H4 (cell line): ENCODE results near the gene SMYD3. TPM values are rescaled to one million over a fixed set of nuclear protein-coding genes. Genes with fewer than 3 reads are reported as not detected.
"Not testable (repeated sequence)": the region's sequence is repeated elsewhere in the genome, so short reads cannot be mapped to it uniquely, and the experiment has no call there.

Experiments used
- DNase-seq: peaks from one replicate; pipeline ENCODE4 v3.0.0-alpha.2; 2015; ENCODE audit warnings: low spot score
- total RNA-seq: library from RNA; depleted of rRNA; stranded (reverse); fragments of >200 nt; shearing (Covaris generic); gene quantifications from 2 replicates; pipeline ENCODE4 v1.2.3, GENCODE V29; 2014

The SMYD3 gene
- total RNA-seq, 1 experiment from 2014 or later, result 47.4 TPM

DNA sequence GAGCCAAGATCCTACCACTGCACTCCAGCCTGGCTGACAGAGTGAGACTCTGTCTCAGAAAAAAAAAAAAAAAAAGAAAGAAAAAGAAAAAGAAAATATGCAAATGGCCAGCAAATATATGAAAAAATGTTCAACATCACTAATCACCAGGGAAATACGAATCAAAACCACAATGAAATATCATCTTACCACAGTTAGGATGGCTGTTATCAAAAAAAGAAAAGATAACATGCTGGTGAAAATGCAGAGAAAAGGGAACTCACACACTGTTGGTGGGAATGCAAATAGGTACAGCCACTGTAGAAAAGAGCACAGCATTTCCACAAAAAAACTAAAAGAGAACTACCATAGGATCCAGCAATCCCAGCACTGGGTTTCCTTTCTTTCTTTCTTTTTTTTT is 477.5 kb downstream of the SMYD3 start:
- no peak for DNase-seq

DNA sequence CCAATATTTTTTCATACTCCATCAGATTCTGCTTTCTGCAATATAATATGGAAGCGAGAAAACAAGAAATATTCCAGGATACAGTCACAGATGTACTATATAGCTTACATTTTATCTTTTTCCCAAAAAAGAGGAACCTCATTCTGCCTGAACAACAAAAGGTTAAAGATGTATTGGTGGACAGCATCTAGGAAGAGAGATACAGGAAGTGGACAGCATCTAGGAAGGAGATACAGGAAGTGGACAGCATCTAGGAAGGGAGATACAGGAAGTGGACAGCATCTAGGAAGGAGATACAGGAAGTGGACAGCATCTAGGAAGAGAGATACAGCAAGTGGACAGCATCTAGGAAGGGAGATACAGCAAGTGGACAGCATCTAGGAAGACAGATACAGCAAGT is 483.0 kb downstream of the SMYD3 start:
- not testable (repeated sequence) for DNase-seq

DNA sequence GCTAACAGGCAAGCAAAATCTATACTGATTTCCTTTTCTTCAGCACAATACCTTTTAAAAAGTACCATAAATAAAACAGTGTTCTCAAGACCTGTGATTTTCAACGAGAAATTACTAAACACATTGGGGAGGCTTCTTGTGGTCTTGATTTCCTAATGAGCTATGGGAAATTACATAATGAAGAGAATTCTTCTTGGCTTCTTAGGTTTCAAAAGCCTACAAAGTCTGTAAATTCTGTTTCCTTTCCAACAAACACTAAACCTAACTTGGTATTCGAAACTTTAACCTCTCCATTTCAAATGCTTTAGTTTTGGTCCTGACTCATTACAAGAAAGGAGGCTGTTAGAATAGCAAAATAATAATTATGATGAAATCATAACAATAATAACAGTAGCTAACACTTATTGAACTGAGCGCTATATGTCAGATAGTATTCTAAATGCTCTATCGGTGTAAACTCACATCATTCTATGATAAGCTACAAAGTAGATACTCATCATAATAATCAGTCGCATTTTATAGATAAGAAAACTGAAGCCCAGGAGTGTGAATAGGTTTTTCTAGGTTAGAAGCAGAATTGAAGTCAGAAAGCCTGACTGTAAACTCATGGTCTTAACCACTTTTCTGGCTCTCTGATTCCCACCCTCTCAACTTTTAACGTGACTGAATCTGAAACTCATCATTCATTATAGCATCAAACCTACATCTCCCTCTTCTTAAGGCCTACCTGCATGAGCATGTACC is 486.7 kb downstream of the SMYD3 start:
- DNase-seq, result no peak

DNA sequence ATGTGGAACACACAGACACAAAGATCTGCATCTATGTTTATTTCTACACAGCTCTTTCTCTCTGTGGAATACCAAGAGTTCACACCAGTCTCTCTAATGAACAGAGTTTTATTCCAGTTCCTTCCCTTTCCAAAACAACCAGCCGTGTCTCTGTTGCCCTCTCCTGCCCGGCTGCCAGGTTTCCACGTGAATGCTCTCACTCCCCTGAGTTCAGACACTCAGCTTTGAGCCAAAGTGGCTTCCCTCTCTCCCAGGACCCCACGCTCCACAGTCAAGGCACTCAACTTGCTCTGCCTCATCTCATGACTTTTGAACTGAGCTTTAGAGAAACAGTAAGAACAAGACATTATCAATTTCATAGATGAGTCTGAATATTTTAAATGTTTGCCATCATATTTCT is 488.9 kb downstream of the SMYD3 start:
- DNase-seq, result no peak

DNA sequence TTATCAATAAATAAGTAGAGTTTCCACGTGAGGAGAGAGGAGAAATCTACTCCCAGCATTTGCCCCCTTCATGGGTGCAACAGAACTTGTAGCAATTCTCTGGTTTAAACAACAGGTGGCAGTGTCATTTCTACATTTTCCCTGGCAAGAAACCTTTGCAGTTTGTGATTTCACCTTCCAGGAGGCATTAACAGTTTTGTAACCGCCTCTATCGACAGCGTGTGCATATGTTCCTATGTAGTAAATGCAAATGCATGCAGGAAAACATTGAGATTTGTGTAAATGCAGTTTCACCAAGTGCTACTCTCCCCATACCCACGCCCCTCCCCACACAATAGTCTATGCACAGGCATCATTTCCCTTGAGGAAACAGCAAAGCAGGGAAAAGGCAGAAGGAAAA is 494.7 kb downstream of the SMYD3 start:
- DNase-seq, result peak; percentile 27

DNA sequence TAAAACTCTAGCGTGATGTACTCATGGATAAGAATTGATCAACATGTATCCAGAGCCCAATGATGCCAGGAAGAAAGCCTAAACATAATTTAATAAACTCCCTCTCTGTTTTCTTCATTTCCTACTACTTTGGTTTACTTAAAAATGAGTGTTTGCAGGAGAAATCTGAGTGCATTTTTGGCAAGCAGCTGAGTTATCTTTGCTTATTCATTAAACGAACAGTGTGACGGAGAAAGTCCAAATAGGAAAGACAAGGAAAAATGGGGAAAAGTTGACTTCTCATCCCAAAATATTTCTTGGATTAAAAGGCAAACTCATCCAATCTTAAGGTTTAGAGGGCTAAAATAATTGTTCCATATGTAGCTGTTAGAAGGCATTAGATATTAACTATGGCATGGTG is 496.7 kb downstream of the SMYD3 start:
- no peak for DNase-seq

DNA sequence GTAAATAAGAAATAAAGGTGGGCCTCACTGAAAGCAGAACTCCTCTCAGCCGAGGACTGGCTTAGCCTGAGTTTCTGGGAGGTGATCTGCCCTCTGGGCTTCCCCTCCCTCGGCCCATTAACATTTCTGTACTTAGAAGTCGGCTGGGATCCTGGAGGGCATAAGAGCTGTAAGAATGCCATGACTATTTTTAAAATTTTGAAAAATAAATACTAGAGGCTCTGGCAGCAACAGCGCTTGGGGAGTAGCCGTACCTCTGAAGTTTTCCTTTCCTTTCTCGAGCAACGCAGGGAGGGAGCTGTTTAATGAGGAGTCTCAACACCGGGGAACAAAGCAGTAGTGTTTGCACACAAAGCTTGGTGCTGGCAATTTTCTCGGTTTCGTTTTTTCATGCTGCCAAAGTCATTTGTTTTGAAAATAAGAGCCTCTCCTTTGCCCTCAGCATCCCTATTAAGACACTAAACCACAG is 498.7 kb downstream of the SMYD3 start:
- DNase-seq, result no peak

DNA sequence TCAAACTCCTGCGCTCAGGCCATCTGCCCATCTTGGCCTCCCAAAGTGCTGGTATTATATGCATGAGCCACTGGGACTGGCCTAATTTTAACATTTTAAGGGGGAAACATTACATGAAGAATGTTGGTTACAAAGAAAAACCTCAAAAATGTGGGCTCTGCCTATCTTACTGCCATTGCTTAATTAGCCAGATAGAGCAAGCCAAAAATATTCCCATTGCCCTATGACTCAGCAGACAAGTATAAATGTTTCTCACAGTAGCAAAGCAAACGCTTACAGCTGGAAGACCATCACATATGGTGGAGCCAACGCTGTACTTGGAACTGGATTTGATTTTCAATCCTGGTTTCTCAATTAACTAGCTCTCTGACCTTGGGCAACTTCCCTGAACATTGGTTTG is 502.0 kb downstream of the SMYD3 start:
- peak; percentile 96 for DNase-seq

DNA sequence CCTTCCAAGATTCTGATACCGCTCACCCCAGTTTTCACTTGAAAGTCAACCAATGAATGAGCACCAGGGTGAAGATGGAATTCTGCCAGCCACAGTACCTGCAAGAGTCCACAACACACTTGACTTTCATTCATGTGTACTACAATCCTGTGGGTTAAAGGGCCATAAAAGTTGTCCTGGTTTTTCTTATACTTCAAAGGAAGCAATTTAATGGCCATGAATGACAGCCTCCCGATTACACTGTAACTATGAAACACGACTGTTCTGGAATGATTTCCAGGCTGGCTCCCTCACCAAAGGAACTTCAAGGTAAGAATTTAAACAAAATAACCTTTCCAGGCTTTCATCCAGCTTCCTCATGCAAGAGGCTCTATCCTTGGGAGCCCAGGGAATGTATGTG is 502.8 kb downstream of the SMYD3 start:
- no peak for DNase-seq

DNA sequence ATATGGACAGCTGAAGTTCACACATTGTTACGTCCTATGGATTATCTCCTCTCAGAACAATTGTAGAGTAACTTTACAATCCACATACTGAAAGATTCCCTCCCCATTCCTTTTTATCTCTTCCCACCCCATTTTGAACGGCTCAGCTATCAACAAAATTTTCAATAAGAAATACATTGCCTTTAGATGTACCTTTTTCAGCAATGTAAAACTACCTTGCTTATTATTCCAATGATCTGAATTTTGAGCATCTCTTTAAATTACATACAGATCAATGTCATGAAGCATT is 503.7 kb downstream of the SMYD3 start:
- DNase-seq, result no peak

DNA sequence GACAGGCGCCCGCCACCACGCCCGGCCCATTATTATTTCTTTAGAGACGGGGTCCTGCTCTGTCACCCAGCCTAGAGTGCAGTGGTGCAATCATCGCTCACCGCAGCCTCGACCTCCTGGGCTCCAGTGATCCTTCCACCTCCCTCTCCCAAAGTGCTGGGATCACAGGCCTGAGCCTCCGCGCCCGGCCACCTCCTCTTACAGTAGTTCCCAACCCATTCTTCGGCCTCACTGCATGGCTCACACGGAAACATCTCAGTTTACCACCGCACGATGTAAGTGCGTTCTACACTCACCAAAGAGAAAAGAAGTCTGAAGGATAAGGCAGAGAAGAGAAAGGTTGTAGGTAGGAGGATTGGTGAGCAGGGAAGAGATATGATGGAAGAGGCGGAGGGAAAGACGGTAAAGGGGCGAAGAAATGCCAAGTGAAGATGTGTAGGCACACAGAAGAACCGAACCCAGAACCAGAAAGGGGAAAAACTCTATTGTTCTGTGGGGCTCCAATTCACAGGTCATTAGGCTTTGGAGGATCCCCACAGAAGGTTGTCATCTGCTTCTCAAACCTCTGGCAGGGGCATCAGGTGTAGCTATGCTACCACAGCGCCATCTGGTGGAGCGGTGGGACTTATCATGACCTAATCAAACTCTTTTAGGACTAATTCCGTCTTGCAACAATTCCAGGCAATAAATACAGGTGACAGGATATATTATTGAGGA is 504.2 kb downstream of the SMYD3 start:
- peak; percentile 84 for DNase-seq

DNA sequence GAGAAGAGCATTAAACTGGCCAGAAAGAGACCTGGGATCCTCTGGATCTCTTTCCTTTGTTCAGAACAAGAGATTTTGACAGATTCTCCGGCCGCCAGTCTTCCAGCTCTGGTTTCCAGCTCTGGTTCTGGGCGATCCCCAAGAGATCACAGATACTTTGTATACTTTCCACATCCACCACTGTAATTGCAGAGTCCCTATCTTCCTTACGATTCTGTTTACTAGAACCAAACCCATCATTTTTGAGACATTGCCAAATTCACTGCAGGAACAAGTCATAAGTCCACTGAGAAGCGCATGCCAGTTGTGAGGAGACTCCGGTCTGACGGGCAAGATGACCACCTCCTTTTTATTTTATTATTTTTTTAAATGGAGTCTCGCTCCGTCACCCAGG is 505.2 kb downstream of the SMYD3 start:
- DNase-seq, result peak; percentile 20

DNA sequence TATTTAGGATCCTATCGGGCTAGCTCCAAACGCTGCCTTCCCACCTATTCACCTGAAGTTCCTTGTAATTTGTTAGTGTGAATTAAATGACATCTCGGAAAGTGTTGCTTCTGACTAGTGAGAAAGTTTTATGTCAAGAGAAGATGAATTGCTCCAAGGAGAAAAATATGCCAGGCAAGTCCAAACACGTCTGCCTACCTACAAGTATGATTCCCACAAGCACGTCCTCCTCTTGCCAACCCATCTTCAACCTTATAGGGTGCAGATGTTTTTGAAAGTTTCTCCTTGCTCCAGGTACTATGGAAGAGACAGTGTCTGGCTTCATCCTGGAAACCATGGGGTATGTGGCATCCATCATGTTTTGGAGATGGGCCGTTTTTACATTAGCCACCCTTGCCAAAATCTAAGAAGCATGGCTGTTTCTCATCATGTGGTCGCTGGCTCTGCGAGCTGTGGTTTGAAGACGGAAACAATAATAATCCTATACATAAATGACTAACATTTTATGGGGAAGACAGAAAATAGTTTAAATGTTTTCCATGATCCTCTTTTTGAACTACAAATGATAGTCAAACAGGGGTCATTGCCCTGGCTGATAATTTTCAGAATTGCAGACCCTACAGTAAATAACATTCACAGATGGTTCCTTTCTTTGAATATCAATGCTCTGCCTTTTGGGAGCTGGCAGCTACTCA is 505.8 kb downstream of the SMYD3 start:
- no peak for DNase-seq

DNA sequence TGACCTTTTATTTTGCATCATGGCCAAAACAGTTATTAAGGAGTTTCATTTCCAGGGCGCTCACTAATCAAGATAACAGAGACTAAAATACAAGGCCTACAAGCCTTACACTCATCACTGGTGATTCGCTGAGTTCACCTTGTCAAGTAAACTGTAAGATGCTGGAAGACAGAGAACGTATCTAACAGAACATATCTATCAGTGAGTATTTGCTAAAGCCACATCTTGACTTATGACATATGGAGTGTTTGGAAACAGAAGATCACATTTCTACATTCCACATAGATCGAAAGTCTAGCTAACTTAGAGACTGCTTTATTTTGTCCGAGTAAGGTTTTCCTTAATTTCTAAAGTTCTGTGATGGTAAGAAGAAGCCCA is 506.5 kb downstream of the SMYD3 start:
- DNase-seq, result no peak

DNA sequence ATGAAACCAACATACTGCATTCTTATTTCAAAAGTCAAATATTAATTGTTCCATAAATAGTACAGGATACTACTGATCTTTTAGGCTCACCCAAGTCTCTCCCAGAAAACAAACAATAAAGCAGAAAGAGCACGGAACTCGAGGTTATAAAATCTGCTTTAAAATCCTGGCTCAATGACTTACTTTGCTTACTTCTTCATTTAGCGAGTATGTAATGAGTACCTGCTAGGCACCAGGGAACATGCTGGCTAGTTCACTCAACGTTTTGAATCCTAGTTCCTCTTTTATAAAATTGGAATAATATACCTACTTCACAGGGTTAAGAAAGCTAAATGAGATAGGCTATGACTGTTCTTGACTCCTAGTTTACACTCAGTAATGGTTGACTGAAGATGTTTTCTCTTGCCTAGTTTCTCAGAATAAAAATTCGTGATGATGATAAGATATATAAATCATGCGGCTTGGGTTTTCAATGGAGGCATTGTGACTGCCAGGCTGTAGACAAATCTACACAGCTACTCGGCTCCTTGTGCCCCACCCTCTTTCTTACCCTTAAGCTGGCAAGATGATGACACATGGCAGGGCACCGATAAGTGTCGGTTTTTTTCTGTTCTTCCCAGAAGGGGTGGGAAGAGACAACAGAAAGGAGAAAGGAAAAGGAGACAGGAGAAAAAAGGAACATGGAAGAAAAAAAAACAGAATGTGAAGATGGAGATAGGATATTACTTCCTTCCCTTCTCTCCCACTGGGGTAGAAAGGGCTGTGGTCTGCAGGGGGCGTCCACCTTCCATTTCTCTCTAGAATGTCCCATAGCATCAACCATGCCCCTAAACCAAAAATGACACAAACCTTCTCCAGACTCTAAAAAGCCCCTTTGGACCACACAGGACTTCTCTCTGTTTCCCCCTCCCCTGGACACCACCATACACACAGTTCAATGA is 507.1 kb downstream of the SMYD3 start:
- DNase-seq, result no peak

DNA sequence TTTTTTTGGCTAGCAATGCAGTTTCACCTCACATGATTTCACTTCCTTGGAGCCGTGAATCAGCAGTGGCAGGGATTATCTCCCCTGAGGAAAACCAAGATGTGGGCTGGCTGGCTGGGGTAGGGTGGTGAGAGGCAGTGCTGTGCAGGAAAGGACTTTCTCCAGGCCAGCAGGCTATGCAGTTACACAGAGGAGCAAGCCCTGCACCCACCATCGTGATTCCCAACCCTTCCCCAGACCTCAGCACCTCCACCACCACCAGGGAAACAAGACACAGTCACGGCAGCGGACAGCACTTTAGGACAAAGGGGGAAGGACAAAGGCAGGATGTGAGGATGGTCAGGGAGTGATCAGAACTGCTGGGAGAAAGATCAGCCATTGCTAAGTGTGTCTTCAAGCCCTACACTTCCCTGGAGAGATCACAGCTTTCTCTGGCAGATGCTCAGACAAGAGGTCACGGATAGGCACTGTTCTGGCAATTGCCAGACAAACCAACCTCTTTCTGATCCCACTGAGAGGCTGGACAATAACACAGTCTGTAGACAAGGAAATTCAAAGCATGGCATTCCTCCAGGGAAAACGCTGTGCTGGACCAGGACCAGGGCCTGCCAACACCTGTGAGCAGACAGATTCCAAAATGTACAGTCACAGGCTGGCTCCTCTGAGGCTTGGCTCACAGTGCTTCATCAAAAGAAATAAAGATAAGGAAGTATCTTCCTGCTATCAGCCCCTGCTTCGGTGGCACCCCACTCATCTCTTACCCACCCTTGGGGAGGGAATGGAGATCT is 509.4 kb downstream of the SMYD3 start:
- no peak for DNase-seq

DNA sequence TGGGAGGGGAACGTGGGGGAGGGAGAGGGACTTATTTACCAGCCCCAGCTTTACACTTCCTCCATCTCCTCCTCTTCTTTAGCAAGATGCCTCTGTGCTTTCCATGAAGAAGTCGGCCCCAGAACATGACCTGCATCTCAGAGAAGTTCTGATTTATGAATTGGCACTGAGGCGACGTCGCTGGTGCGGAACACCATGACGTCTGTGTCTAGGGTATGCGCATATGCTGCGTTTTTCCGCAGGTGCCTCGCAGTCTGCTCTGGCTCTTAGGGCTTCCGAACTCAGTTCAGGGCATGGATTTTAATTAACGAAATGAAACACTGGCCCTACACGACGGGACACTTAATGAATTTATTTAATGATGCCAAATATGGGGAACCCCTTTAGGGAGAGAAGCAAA is 510.3 kb downstream of the SMYD3 start:
- no peak for DNase-seq

DNA sequence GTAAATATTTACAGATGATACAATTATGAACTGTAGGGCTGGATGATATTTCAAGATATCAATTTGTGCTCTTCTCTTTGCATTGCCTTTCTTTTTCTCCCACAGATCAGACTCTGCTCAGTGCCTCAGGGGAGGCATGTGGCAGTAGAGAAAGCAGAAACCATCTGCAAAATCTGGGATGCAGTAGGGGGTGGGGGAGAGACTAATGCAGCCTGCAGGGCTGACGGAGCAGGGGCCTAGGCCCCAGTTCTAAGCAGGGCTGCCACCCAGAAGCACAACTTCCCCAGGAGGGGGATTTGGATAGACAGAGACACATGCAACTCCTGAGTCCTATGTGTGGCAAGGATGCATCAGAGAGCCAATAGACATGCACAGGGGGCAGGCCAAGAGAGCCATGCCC is 511.6 kb downstream of the SMYD3 start:
- DNase-seq, result no peak

DNA sequence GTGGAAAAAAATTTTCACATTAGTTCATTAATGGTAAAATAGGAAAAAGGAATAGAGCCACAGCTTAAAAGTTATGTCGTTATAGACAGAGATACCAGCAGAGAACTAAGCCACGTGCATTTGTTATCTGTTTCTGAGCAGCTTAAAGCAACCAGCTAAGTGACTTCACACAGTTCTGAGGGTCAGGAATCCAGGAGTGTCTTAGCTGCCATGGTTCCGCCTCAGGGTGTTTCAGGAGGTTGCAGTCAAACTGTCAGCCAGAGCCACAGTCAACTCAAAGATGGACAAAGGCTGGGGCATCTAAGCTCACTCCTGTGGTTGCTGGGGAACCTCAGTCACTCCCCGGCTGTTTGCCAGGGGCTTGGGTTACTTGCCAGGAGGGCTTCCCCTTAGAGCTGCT is 515.8 kb downstream of the SMYD3 start:
- no peak for DNase-seq

DNA sequence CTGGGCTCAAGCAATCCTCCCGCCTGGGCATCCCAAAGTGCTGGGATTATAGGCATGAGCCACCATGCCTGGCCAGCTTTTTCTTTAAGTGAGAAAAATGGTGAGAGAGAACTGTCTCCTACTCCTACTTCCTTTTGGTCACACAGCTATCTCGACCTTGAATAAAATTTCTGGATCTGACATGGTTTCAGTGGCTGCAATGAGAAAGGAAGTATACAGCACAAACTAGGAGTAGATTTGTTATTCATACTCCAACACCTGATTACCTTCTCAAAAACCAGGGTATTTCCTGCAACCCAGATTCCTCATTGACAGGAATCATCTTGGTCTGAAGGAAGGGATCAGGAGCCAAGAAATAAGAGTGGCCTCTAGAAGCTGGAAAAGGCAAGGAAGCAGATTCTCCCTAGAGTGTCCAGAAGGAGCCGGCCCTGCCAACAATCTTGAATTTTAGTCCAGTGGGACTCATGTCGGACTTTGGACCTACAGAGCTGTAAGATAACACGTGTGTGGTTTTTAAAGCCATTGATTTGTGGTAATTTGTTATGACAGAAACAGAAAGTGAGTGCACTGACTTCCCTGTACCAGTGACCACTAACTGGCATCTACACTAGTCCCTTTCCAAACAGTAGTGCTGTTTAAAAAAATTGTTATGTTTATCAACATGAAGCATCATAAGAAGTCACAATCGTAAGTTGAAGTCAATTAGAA is 516.6 kb downstream of the SMYD3 start:
- DNase-seq, result no peak
